ENCODE data around the gene ZBTB21. TPM values are rescaled to one million over a fixed set of nuclear protein-coding genes. Genes with fewer than 3 reads are reported as not detected.
A peak's percentile ranks its signal among the peaks of the same experiment; 100 is the strongest.
"Not testable (repeated sequence)": the region's sequence is repeated elsewhere in the genome, so short reads cannot be mapped to it uniquely, and the experiment has no call there.

The ZBTB21 gene
- total RNA-seq, 3 donors from 2014 or later: 15.2 to 18.1 (median 16.1) TPM

GRCh38 chr21:41950941-41951351 is 59.2 kb downstream of the ZBTB21 start:
- TF ChIP-seq POLR2AphosphoS5 (IDR thresholded peaks at IDR 0.05): no peak
- TF ChIP-seq CTCF (IDR thresholded peaks at IDR 0.05): no peak
- no peak for TF ChIP-seq POLR2A (IDR thresholded peaks at IDR 0.05)
- H3K4me1 ChIP-seq: peaks cover 0 to 9% of the 10 kb centered on the region in 2 donors
- intact Hi-C loops (cut with DNase I; ENCODE audit: low total_unique reads): no loop called here
- no peak overlapping the region for H3K4me3 ChIP-seq
- H3K9me3 ChIP-seq: no peaks in the 10 kb centered on the region
- no peak overlapping the region for H3K27ac ChIP-seq
- H3K36me3 ChIP-seq: no peaks in the 10 kb centered on the region
- no peaks in the 10 kb centered on the region for H3K27me3 ChIP-seq
- no peak for DNase-seq (ENCODE audit: low spot score in 2 of 2)

DNA sequence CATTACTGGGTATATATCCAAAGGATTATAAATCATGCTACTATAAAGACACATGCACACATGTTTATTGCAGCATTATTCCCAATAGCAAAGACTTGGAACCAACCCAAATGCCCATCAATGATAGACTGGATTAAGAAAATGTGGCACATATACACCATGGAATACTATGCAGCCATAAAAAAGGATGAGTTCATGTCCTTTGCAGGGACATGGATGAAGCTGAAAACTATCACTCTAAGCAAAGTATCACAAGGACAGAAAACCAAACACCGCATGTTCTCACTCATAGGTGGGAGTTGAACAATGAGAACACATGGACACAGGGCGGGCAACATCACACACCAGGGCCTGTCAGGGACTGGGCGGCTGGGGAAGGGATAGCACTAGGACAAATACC is 60.5 kb downstream of the ZBTB21 start:
- not testable (repeated sequence) for H3K4me1 ChIP-seq; H3K9me3 ChIP-seq; H3K4me3 ChIP-seq; H3K36me3 ChIP-seq; DNase-seq (ENCODE audit: low spot score in 2 of 2); H3K27me3 ChIP-seq; H3K27ac ChIP-seq
- intact Hi-C loops (cut with DNase I; ENCODE audit: low total_unique reads): loop anchor here (2.0 kb wide), 1 partner anchor 29 kb away; no protein-coding TSS in a partner anchor

- H3K4me1 ChIP-seq: peaks cover 0 to 3% of the 10 kb centered on the region in 2 donors
- H3K27me3 ChIP-seq: no peaks in the 10 kb centered on the region
- H3K36me3 ChIP-seq: no peaks in the 10 kb centered on the region
- H3K9me3 ChIP-seq: no peaks in the 10 kb centered on the region
- no peak overlapping the region for H3K4me3 ChIP-seq
- H3K27ac ChIP-seq: no peak overlapping the region
- no peak for TF ChIP-seq POLR2A (IDR thresholded peaks at IDR 0.05)
- no peak for TF ChIP-seq CTCF (IDR thresholded peaks at IDR 0.05)
- no peak for TF ChIP-seq POLR2AphosphoS5 (IDR thresholded peaks at IDR 0.05)
- intact Hi-C loops (cut with DNase I; ENCODE audit: low total_unique reads): loop anchor here (2.0 kb wide), 1 partner anchor 30 kb away; no protein-coding TSS in a partner anchor
- no peak for DNase-seq (ENCODE audit: low spot score in 2 of 2)
These were observed 61.3 kb downstream of the ZBTB21 start for GRCh38 chr21:41948901-41949300.

- Histone ChIP-seq H3K36me3 (no peaks in the 10 kb centered on the region), H3K4me3 (peak overlapping the region in 1 of 3 donors; percentile 7), H3K27ac (peak overlapping the region; percentile 64 to 76), H3K4me1 (peaks cover 0 to 3% of the 10 kb centered on the region in 2 donors), H3K27me3 (no peaks in the 10 kb centered on the region), H3K9me3 (no peaks in the 10 kb centered on the region)
- no peak for DNase-seq (ENCODE audit: low spot score in 2 of 2)
- TF ChIP-seq POLR2A (IDR thresholded peaks at IDR 0.05) (no peak), CTCF (IDR thresholded peaks at IDR 0.05) (no peak), POLR2AphosphoS5 (IDR thresholded peaks at IDR 0.05) (no peak)
- intact Hi-C loops (cut with DNase I; ENCODE audit: low total_unique reads): loop anchor here (2.0 kb wide), 1 partner anchor 31 kb away; no protein-coding TSS in a partner anchor
These were observed 61.9 kb downstream of the ZBTB21 start for GRCh38 chr21:41948078-41948895.

GRCh38 chr21:41945982-41946381 is 64.2 kb downstream of the ZBTB21 start:
- H3K27me3 ChIP-seq: no peaks in the 10 kb centered on the region
- H3K27ac ChIP-seq: no peak overlapping the region
- H3K4me3 ChIP-seq: no peak overlapping the region
- no peaks in the 10 kb centered on the region for H3K36me3 ChIP-seq
- no peaks in the 10 kb centered on the region for H3K9me3 ChIP-seq
- no peak for DNase-seq (ENCODE audit: low spot score in 2 of 2)
- peaks cover 0 to 3% of the 10 kb centered on the region in 2 donors for H3K4me1 ChIP-seq
- intact Hi-C loops (cut with DNase I; ENCODE audit: low total_unique reads): no loop called here
- no peak for TF ChIP-seq CTCF (IDR thresholded peaks at IDR 0.05)
- TF ChIP-seq POLR2A (IDR thresholded peaks at IDR 0.05): no peak
